Heart left ventricle (tissue), 16 donors: ENCODE data around the gene TMEM184B. TPM values are rescaled to one million over a fixed set of nuclear protein-coding genes. Genes with fewer than 3 reads are reported as not detected.

Experiments used
- ATAC-seq, 4 donors: fragments of 200-7000 bp; cut with Tn5 transposase; one replicate each; pipeline ENCODE4 v1.9.1; 2020 to 2022; ENCODE audit warnings: moderate library complexity in 4 of 4, mild to moderate bottlenecking in 3 of 4, moderate number of reproducible peaks in 1 of 4
- DNase-seq, 5 donors: peaks; one replicate each; pipeline ENCODE4 v3.0.0-alpha.2; 2020
- H3K27ac ChIP-seq, 12 donors: fragments of 200-600 bp; sonication (generic) in 4 of 12; one replicate each; pipeline versions ENCODE4 v1.5.0 to v1.8.0; 2016 to 2022; ENCODE audit warnings: mild to moderate bottlenecking in 2 of 12
- H3K27me3 ChIP-seq, 9 donors: fragments of 200-600 bp; sonication (generic) in 2 of 9; one replicate each; pipeline versions ENCODE4 v1.5.1 to v1.8.0; 2016 to 2022; ENCODE audit warnings: mild to moderate bottlenecking in 3 of 9
- H3K36me3 ChIP-seq, 9 donors: fragments of 200-600 bp; sonication (generic) in 2 of 9; one replicate each; pipeline versions ENCODE4 v1.5.0 to v1.8.0; 2018 to 2022; ENCODE audit warnings: mild to moderate bottlenecking in 2 of 9
- H3K4me1 ChIP-seq, 12 donors: fragments of 200-600 bp; sonication (generic) in 4 of 12; one replicate each; pipeline versions ENCODE4 v1.5.0 to v1.8.0; 2016 to 2022; ENCODE audit warnings: mild to moderate bottlenecking in 3 of 12
- H3K4me3 ChIP-seq, 12 donors: fragments of 200-600 bp; sonication (generic) in 4 of 12; one replicate each; pipeline versions ENCODE4 v1.5.0 to v1.8.0; 2017 to 2022; ENCODE audit warnings: mild to moderate bottlenecking in 9 of 12, moderate library complexity in 4 of 12
- H3K9me3 ChIP-seq, 12 donors: fragments of 200-600 bp; sonication (generic) in 4 of 12; one replicate each; pipeline versions ENCODE4 v1.5.0 to v1.8.0; 2016 to 2022; ENCODE audit warnings: mild to moderate bottlenecking in 1 of 12
- CTCF ChIP-seq, 12 donors: fragments of 200-600 bp; sonication (generic) in 4 of 12; IDR thresholded peaks; one replicate each; pipeline versions ENCODE4 v1.5.0 to v1.8.0; 2018 to 2022; ENCODE audit warnings: antibody characterized with exemption in 12 of 12, mild to moderate bottlenecking in 5 of 12
- POLR2A ChIP-seq, 2 donors: fragments of 450-650 bp; IDR thresholded peaks; one replicate each; pipeline ENCODE4 v1.6.1; 2017; ENCODE audit warnings: antibody characterized with exemption in 2 of 2, mild to moderate bottlenecking in 2 of 2, moderate library complexity in 2 of 2
- WGBS, 4 donors: extraction: QIAGEN DNeasy Blood & Tissue Kit in 2 of 4; methylation state at CpG; one replicate each; pipeline versions ENCODE4 v1.1.5 to v1.1.7; 2013 to 2018; 5-methylcytosine and 5-hydroxymethylcytosine counted together
- intact Hi-C, 10 donors: fragments of 100-400 bp; cut with DNase I; formaldehyde crosslinking; loops; one replicate each; pipeline versions ENCODE4 v1.11.1 to v1.14.2; 2022
- polyA plus RNA-seq, 2 donors: library from polyadenylated mRNA; stranded (reverse); fragments of 200-250 nt; gene quantifications; one replicate each; pipeline ENCODE4 v1.2.3, GENCODE V29; 2013
- total RNA-seq, 9 donors: library from RNA; depleted of rRNA in 2 of 9; stranded (reverse); fragments of >200 nt in 2 of 9; fragmentation: NEBNext Ultra II Directional in 3 of 9; extraction: Animal tissue kit (Norgen Biotek cat#: 25700) in 3 of 9; gene quantifications; one replicate each; pipeline versions ENCODE4 v1.1.0 to v1.2.4, GENCODE V29; 2016 to 2023
- donor health status: ischemic (EF 13 %, LVEDD 7.1; RV severe dilation, severe dysfunction).
- donor health status: healthy with polysubstance abuse.
- donor health status: DM: no; HTN: yes; CAD: no.
- donor health status: DM: no; HTN: no; CAD: no.
- donor health status: ischemic (EF 25% LVEDD 6.9; RV normal size, moderate dysfunction).
- donor health status: ischemic (EF 25% LVEDD 5.7; RV mildly dilated, moderate dysfunction).
- donor health status: healthy.
- donor health status: DM: yes; HTN: yes; CAD: no.
- donor health status: ischemic (EF 35%, LVEDD 5.7; RV mildly dilated, moderate dysfunction).
- donor health status: nonischemic (EF 11% LVEDD 7.7; RV severe dilation, severe dysfunction).
- donor health status: DM: yes; HTN: yes; CAD: no.
- donor health status: PGD.
- donor health status: ischemic (EF 29% LVEDD 5.4; RV normal size, mild dysfunction).
- donor health status: nonischemic (EF 23%, LVEDD 6.1; RV moderate dilation, normal function).

Gene TMEM184B
- total and polyA plus RNA-seq, 11 donors = 19.5 to 103 (median 47.0) TPM

DNA sequence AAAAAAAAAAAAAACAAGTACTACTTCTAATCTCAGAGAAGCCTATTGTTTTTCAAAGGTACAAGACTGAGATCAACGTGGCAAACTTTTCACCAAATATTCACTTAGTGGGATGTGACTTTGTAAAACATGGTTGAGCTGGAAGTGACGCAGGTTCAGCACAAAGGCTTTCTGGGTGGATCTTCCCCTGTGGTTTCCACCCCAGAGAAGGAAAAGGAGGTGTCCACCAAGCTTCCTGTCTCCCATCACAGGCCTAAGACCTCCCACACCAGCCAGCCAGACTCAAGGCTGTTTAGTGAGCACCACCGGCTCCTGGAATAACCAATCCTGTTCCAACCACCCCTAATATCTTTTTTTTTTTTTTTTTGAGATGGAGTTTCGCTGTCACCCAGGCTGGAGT, 5.7 kb downstream of the TMEM184B start:
- WGBS, 4 donors = 38 to 59% (median 47%) methylated on average over 4 of the region's 4 CpGs
- intact Hi-C loops = loop anchor here in 3 of 10 donors (5.0 to 10.0 kb wide), 3 partner anchors 65 to 88 kb away; partner anchors contain the start of gene MAFF (in 1 of the 3)
- H3K4me1 ChIP-seq = peaks cover 16 to 91% (median 72%) of the 10 kb centered on the region in 12 donors

GRCh38 chr22:38266120-38266519, 6.7 kb downstream of the TMEM184B start:
- no peak for DNase-seq
- Histone ChIP-seq H3K9me3 (no peaks in the 10 kb centered on the region), H3K4me3 (peak overlapping the region in 3 of 12 donors; percentile 11 to 43 (median 15)), H3K36me3 (peaks cover 0 to 15% (median 0%) of the 10 kb centered on the region in 9 donors), H3K27ac (peak overlapping the region; percentile 65 to 99 (median 84)), H3K27me3 (no peaks in the 10 kb centered on the region), H3K4me1 (peaks cover 19 to 91% (median 74%) of the 10 kb centered on the region in 12 donors)
- TF ChIP-seq POLR2A (IDR thresholded peaks at IDR 0.05) (no peak), CTCF (IDR thresholded peaks at IDR 0.05) (no peak)
- ATAC-seq = peak in 1 of 4 donors; percentile 13
- WGBS, 4 donors = 36 to 60% (median 42%) methylated on average over 8 of the region's 8 CpGs
- intact Hi-C loops = loop anchor here in 3 of 10 donors (5.0 to 10.0 kb wide), 3 partner anchors 64 to 89 kb away; partner anchors contain the start of gene MAFF (in 1 of the 3)

More for the DNA sequence above, 5.7 kb downstream of the TMEM184B start:
- H3K9me3 ChIP-seq = no peaks in the 10 kb centered on the region
- H3K36me3 ChIP-seq = peaks cover 0 to 15% (median 0%) of the 10 kb centered on the region in 9 donors
- TF ChIP-seq POLR2A (IDR thresholded peaks at IDR 0.05) = no peak
- no peak for TF ChIP-seq CTCF (IDR thresholded peaks at IDR 0.05)
- H3K4me3 ChIP-seq = peak overlapping the region in 9 of 12 donors; percentile 1 to 43 (median 20)
- peak overlapping the region in 11 of 12 donors; percentile 71 to 99 (median 94) for H3K27ac ChIP-seq
- DNase-seq (peak in 4 of 5 donors; percentile 69 to 82 (median 81)), ATAC-seq (peak; percentile 62 to 93 (median 78))
- no peaks in the 10 kb centered on the region for H3K27me3 ChIP-seq

- no peaks in the 10 kb centered on the region for H3K9me3 ChIP-seq
- WGBS, 4 donors = 80 to 86% (median 83%) methylated on average over 6 of the region's 6 CpGs
- peaks cover 16 to 91% (median 72%) of the 10 kb centered on the region in 12 donors for H3K4me1 ChIP-seq
- intact Hi-C loops = loop anchor here in 6 of 10 donors (5.0 to 10.0 kb wide), 6 partner anchors 43 to 308 kb away; partner anchors contain the start of gene DMC1 (in 1 of the 6)
- TF ChIP-seq CTCF (IDR thresholded peaks at IDR 0.05) (no peak), POLR2A (IDR thresholded peaks at IDR 0.05) (no peak)
- peak overlapping the region in 8 of 12 donors; percentile 16 to 99 (median 82) for H3K27ac ChIP-seq
- ATAC-seq (no peak), DNase-seq (no peak)
- H3K4me3 ChIP-seq = no peak overlapping the region
- no peaks in the 10 kb centered on the region for H3K27me3 ChIP-seq
- H3K36me3 ChIP-seq = peaks cover 0 to 13% (median 0%) of the 10 kb centered on the region in 9 donors
Measured at GRCh38 chr22:38264322-38264843, 8.4 kb downstream of the TMEM184B start.

DNA sequence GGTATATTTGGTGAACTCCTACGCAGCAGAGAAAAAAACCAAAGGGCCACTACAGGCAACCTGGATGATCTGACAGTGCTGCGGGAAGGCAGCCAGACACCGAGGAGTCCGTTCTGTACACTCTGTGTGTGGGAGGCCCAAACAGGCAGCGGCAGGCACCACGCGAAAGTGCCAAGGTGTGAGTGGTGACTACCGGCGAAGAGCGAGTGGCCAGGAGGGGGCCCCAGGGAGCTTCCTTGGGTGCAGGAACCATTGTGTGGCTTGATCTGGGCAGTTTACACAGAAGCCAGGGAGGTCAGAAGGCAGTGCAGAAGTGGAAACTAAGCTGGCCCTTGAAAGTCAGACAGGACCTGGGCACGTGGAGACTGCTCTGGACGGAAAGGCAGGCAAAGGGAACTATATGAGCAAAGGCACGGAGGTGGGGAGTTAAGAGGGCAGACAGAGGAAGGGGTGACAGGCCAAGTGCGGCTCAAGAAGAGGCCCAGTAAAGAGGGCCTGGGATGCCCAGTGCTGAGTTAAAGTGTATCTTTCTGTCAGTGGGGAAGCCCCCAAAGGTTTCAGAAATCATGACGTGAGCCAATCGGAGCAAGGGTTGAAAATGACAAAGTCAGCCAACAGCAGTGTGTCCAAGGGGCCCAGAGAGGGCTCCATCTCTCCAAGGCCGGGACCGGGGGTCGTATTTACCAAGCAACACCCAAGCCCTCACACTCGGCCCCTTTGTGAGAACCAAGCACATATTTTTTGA, 10.6 kb downstream of the TMEM184B start:
- 49 to 61% (median 54%) methylated on average over 20 of the region's 20 CpGs for WGBS, 4 donors

More for the DNA sequence above, 10.6 kb downstream of the TMEM184B start:
- peak; percentile 22 to 67 (median 56) for ATAC-seq
- H3K4me1 ChIP-seq = peaks cover 24 to 95% (median 77%) of the 10 kb centered on the region in 12 donors
- no peak overlapping the region for H3K4me3 ChIP-seq
- intact Hi-C loops = loop anchor here in 6 of 10 donors (5.0 to 10.0 kb wide), 6 partner anchors 45 to 310 kb away; partner anchors contain the start of gene DMC1 (in 1 of the 6)
- no peaks in the 10 kb centered on the region for H3K9me3 ChIP-seq
- TF ChIP-seq POLR2A (IDR thresholded peaks at IDR 0.05) (no peak), CTCF (IDR thresholded peaks at IDR 0.05) (peak; percentile 50 to 77 (median 58))
- peak; percentile 48 to 75 (median 61) for DNase-seq
- no peaks in the 10 kb centered on the region for H3K27me3 ChIP-seq
- H3K27ac ChIP-seq = peak overlapping the region in 11 of 12 donors; percentile 18 to 91 (median 78)
- H3K36me3 ChIP-seq = peaks cover 0 to 13% (median 0%) of the 10 kb centered on the region in 9 donors
